PC-9 (cell line): ENCODE results near the gene ROMO1. TPM values are rescaled to one million over a fixed set of nuclear protein-coding genes. Genes with fewer than 3 reads are reported as not detected.

ENCODE experiments used
- BruUV-seq: library from RNA; stranded (reverse); fragments of 400-500 nt; replicated peaks from 2 replicates; lab custom pipeline; 2021; lab: Mats Ljungman, UMichigan
- CTCF ChIA-PET: fragments of 300-600 bp; sonication (Branson Sonifier 250); formaldehyde crosslinking; loops from one replicate; lab custom pipeline; 2022; ENCODE audit warnings: antibody characterized with exemption; lab: Charles Lee
- POLR2A ChIA-PET: fragments of 300-600 bp; sonication (Branson Sonifier 250); formaldehyde crosslinking; loops from one replicate; lab custom pipeline; 2022; ENCODE audit warnings: antibody characterized with exemption; ENCODE audit not compliant: unreplicated experiment; lab: Charles Lee
- DNase-seq, 2 experiments: peaks; one replicate each; pipeline versions ENCODE4 v3.0.0 to v3.0.0-alpha.2; 2015 to 2022; ENCODE audit warnings: mixed read lengths in 1 of 2
- H2AFZ ChIP-seq: fragments of 200-600 bp; sonication (generic); 2 replicates; pipeline ENCODE4 v1.8.1; 2017; ENCODE audit warnings: antibody characterized with exemption
- H3F3A ChIP-seq: fragments of 200-600 bp; sonication (generic); 2 replicates; pipeline ENCODE4 v1.8.1; 2017; ENCODE audit warnings: antibody characterized with exemption, mild to moderate bottlenecking, low read depth; ENCODE audit not compliant: insufficient read depth
- H3K27ac ChIP-seq: fragments of 200-600 bp; sonication (generic); 2 replicates; pipeline ENCODE4 v1.6.1; 2016; ENCODE audit warnings: mixed run types
- H3K27me3 ChIP-seq: fragments of 200-600 bp; sonication (generic); 2 replicates; pipeline ENCODE4 v1.6.1; 2016; ENCODE audit warnings: low read depth, mixed run types; ENCODE audit not compliant: insufficient read depth
- H3K36me3 ChIP-seq: fragments of 200-600 bp; sonication (generic); 2 replicates; pipeline ENCODE4 v1.6.1; 2016; ENCODE audit warnings: low read depth, mixed run types
- H3K4me1 ChIP-seq: fragments of 200-600 bp; sonication (generic); replicated peaks from 2 replicates; pipeline ENCODE4 v1.6.1; 2016; ENCODE audit warnings: mixed run types; ENCODE audit not compliant: insufficient read depth
- H3K4me2 ChIP-seq: fragments of 200-600 bp; sonication (generic); 2 replicates; pipeline ENCODE4 v1.6.1; 2017; ENCODE audit warnings: mixed run types
- H3K4me3 ChIP-seq: fragments of 200-600 bp; sonication (generic); 2 replicates; pipeline ENCODE4 v1.6.1; 2016; ENCODE audit warnings: mixed run types
- H3K79me2 ChIP-seq: fragments of 200-600 bp; sonication (generic); 2 replicates; pipeline ENCODE4 v1.6.1; 2017; ENCODE audit warnings: low read depth, mixed run types
- H3K9me2 ChIP-seq: fragments of 200-600 bp; sonication (generic); 2 replicates; pipeline ENCODE4 v1.8.1; 2017; ENCODE audit warnings: mild to moderate bottlenecking; ENCODE audit not compliant: insufficient read depth
- H3K9me3 ChIP-seq: fragments of 200-600 bp; sonication (generic); 2 replicates; pipeline ENCODE4 v1.8.1; 2016; ENCODE audit warnings: low read depth; ENCODE audit not compliant: insufficient read depth
- H4K20me1 ChIP-seq: fragments of 200-600 bp; sonication (generic); 2 replicates; pipeline ENCODE4 v1.8.1; 2017; ENCODE audit not compliant: insufficient read depth
- CTCF ChIP-seq: fragments of 200-600 bp; sonication (generic); conservative IDR thresholded peaks from 2 replicates; pipeline ENCODE4 v1.6.1; 2017; ENCODE audit warnings: mixed run types, antibody characterized with exemption, mild to moderate bottlenecking, moderate library complexity
- EZH2 ChIP-seq: fragments of 200-600 bp; sonication (generic); IDR thresholded peaks from 2 replicates; pipeline ENCODE4 v1.8.0; 2017; ENCODE audit warnings: antibody characterized with exemption, low read depth
- intact Hi-C: fragments of 100-400 bp; cut with micrococcal nuclease; formaldehyde crosslinking; loops from one replicate; pipeline ENCODE4 v1.10.0; 2022; ENCODE audit not compliant: unreplicated experiment
- total RNA-seq: library from RNA; stranded (reverse); gene quantifications from 2 replicates; pipeline ENCODE4 v1.2.3, GENCODE V29; 2021

ROMO1 gene
- total RNA-seq, 1 experiment from 2014 or later: 175 TPM

GRCh38 chr20:35737865-35738333 lies 38.7 kb downstream of the ROMO1 start:
- Histone ChIP-seq H3K4me2 (no peak overlapping the region; the same call in 1 of the 2 replicates), H3F3A (peaks cover 70% of the 10 kb centered on the region), H3K36me3 (peaks cover 79% of the 10 kb centered on the region), H3K27ac (no peak overlapping the region), H3K4me1 (peaks cover 41% of the 10 kb centered on the region), H3K9me3 (no peaks in the 10 kb centered on the region), H4K20me1 (peaks cover 85% of the 10 kb centered on the region), H3K27me3 (no peaks in the 10 kb centered on the region), H3K4me3 (no peak overlapping the region), H2AFZ (no peak overlapping the region), H3K9me2 (no peaks in the 10 kb centered on the region), H3K79me2 (peaks cover 95% of the 10 kb centered on the region)
- DNase-seq: no peak
- no TSS peak for BruUV-seq
- ChIA-PET CTCF (interaction anchor here (0.7 kb wide), 1 partner anchor 172 kb away, joined by 11 read pairs; no protein-coding TSS in a partner anchor), POLR2A (interaction anchor here (0.6 to 0.7 kb wide), 2 partner anchors 34 to 421 kb away, joined by 4 to 9 read pairs; partner anchors contain the start of gene PHF20)
- intact Hi-C loops: no loop called here
- no peak for TF ChIP-seq CTCF
- no peak for TF ChIP-seq EZH2

- Histone ChIP-seq H4K20me1 (peaks cover 78% of the 10 kb centered on the region), H3K27me3 (no peaks in the 10 kb centered on the region), H3K79me2 (peaks cover 95% of the 10 kb centered on the region), H3F3A (peaks cover 69% of the 10 kb centered on the region), H2AFZ (no peak overlapping the region), H3K4me2 (peak overlapping the region; percentile 24), H3K9me2 (no peaks in the 10 kb centered on the region), H3K4me1 (peaks cover 46% of the 10 kb centered on the region), H3K9me3 (no peaks in the 10 kb centered on the region), H3K27ac (no peak overlapping the region), H3K36me3 (peaks cover 72% of the 10 kb centered on the region), H3K4me3 (no peak overlapping the region)
- no peak for DNase-seq
- POLR2A ChIA-PET: no interaction called here
- CTCF ChIA-PET: no interaction called here
- no TSS peak for BruUV-seq
- no peak for TF ChIP-seq EZH2
- no peak for TF ChIP-seq CTCF
- intact Hi-C loops: loop anchor here (1.0 kb wide), 1 partner anchor 7 kb away; no protein-coding TSS in a partner anchor
Measured at GRCh38 chr20:35738410-35739179, 39.4 kb downstream of the ROMO1 start.

GRCh38 chr20:35739294-35740163 lies 40.3 kb downstream of the ROMO1 start:
- ChIA-PET POLR2A (no interaction called here), CTCF (interaction anchor here (0.6 kb wide), 1 partner anchor 47 kb away, joined by 6 read pairs; no protein-coding TSS in a partner anchor)
- peak in 1 of 2 experiments; percentile 35 for DNase-seq
- Histone ChIP-seq H3K9me2 (no peaks in the 10 kb centered on the region), H3K79me2 (peaks cover 88% of the 10 kb centered on the region), H3K4me1 (peaks cover 46% of the 10 kb centered on the region), H3K4me2 (peak overlapping the region; percentile 99), H3K9me3 (no peaks in the 10 kb centered on the region), H3F3A (peaks cover 60% of the 10 kb centered on the region), H4K20me1 (peaks cover 68% of the 10 kb centered on the region), H3K4me3 (peak overlapping the region; percentile 98), H3K27ac (peak overlapping the region; percentile 96), H3K27me3 (no peaks in the 10 kb centered on the region), H3K36me3 (peaks cover 62% of the 10 kb centered on the region), H2AFZ (no peak overlapping the region)
- no peak for TF ChIP-seq EZH2
- peak; percentile 45; the same call in 1 of the 2 replicates for TF ChIP-seq CTCF
- no TSS peak for BruUV-seq
- intact Hi-C loops: loop anchor here (1.0 to 5.0 kb wide), 2 partner anchors 8 to 77 kb away; partner anchors contain the start of genes CPNE1 and RBM12
